GM23248 (cell line): Measurements from ENCODE around the gene KCNK5. TPM values are rescaled to one million over a fixed set of nuclear protein-coding genes. Genes with fewer than 3 reads are reported as not detected.

Experiments used
- DNase-seq: peaks from one replicate; pipeline ENCODE4 v3.0.0-alpha.2; 2015
- H2AFZ ChIP-seq: fragments of 200-600 bp; sonication (generic); 2 replicates; pipeline ENCODE4 v1.6.1; 2016; ENCODE audit warnings: antibody characterized with exemption
- H3F3A ChIP-seq: fragments of 200-600 bp; sonication (generic); 2 replicates; pipeline ENCODE4 v1.6.1; 2016; ENCODE audit warnings: mild to moderate bottlenecking, antibody characterized with exemption, mixed run types; ENCODE audit not compliant: insufficient read depth
- H3K27ac ChIP-seq: fragments of 200-600 bp; sonication (generic); 2 replicates; pipeline ENCODE4 v1.5.1; 2016; ENCODE audit warnings: mild to moderate bottlenecking
- H3K27me3 ChIP-seq: fragments of 200-600 bp; sonication (generic); replicated peaks from 2 replicates; pipeline ENCODE4 v1.6.1; 2016; ENCODE audit warnings: mild to moderate bottlenecking; ENCODE audit not compliant: insufficient read depth
- H3K36me3 ChIP-seq: fragments of 200-600 bp; sonication (generic); 2 replicates; pipeline ENCODE4 v1.6.1; 2016; ENCODE audit warnings: low read depth, mild to moderate bottlenecking
- H3K4me1 ChIP-seq: fragments of 200-600 bp; sonication (generic); 2 replicates; pipeline ENCODE4 v1.6.1; 2016; ENCODE audit warnings: mild to moderate bottlenecking; ENCODE audit not compliant: insufficient read depth
- H3K4me2 ChIP-seq: fragments of 200-600 bp; sonication (generic); one replicate; pipeline ENCODE4 v1.6.1; 2016; ENCODE audit warnings: mild to moderate bottlenecking; ENCODE audit not compliant: unreplicated experiment
- H3K4me3 ChIP-seq: fragments of 200-600 bp; sonication (generic); 2 replicates; pipeline ENCODE4 v1.5.1; 2016; ENCODE audit warnings: mild to moderate bottlenecking
- H3K79me2 ChIP-seq: fragments of 200-600 bp; sonication (generic); 2 replicates; pipeline ENCODE4 v1.6.1; 2016; ENCODE audit warnings: mild to moderate bottlenecking; ENCODE audit not compliant: insufficient read depth
- H3K9ac ChIP-seq: fragments of 200-600 bp; sonication (generic); 2 replicates; pipeline ENCODE4 v1.6.1; 2016; ENCODE audit warnings: mild to moderate bottlenecking
- H3K9me2 ChIP-seq: fragments of 200-600 bp; sonication (generic); 2 replicates; pipeline ENCODE4 v1.6.1; 2016; ENCODE audit warnings: mixed run types, mild to moderate bottlenecking, moderate library complexity; ENCODE audit not compliant: insufficient read depth
- H3K9me3 ChIP-seq: fragments of 200-600 bp; sonication (generic); one replicate; pipeline ENCODE4 v1.6.1; 2017; ENCODE audit warnings: low read depth
- H4K20me1 ChIP-seq: fragments of 200-600 bp; sonication (generic); 2 replicates; pipeline ENCODE4 v1.6.0; 2016; ENCODE audit not compliant: insufficient read depth
- EZH2 ChIP-seq: fragments of 200-600 bp; sonication (generic); IDR thresholded peaks from 2 replicates; pipeline ENCODE4 v1.6.1; 2018; ENCODE audit warnings: antibody characterized with exemption, mild to moderate bottlenecking; ENCODE audit not compliant: insufficient read depth, poor library complexity, severe bottlenecking
- EZH2phosphoT487 ChIP-seq: fragments of 200-600 bp; sonication (generic); IDR thresholded peaks from 2 replicates; pipeline ENCODE4 v1.6.1; 2018; ENCODE audit warnings: antibody characterized with exemption, moderate library complexity, mild to moderate bottlenecking, low read depth; ENCODE audit not compliant: insufficient read depth
- WGBS, 2 experiments: methylation state at CpG; one replicate each; pipeline ENCODE4 v1.1.6; 2015 to 2017; ENCODE audit warnings: low lambda C conversion rate in 2 of 2, low coverage in 1 of 2; ENCODE audit errors: missing lambda C conversion rate in 2 of 2; 5-methylcytosine and 5-hydroxymethylcytosine counted together
- in situ Hi-C: fragments of 300-500 bp; cut with MboI; formaldehyde crosslinking; loops from 2 replicates; pipeline ENCODE4 v1.15.0; 2020
- polyA plus RNA-seq: library from polyadenylated mRNA; unstranded; fragments of >200 nt; fragmentation: Nextera tagmentation; extraction: Ambion mirVana; gene quantifications from 2 replicates; pipeline ENCODE4 v1.2.1, GENCODE V29; 2016
- total RNA-seq: library from RNA; depleted of rRNA; stranded (reverse); fragments of >200 nt; shearing (Covaris generic); gene quantifications from 2 replicates; pipeline ENCODE4 v1.2.3, GENCODE V29; 2014

Gene KCNK5
- total and polyA plus RNA-seq, 2 experiments from 2014 or later, result not detected

GRCh38 chr6:39214846-39215639 is 14.2 kb downstream of the KCNK5 start:
- H3K9me2 ChIP-seq, result no peaks in the 10 kb centered on the region
- no peaks in the 10 kb centered on the region for H4K20me1 ChIP-seq
- TF ChIP-seq EZH2phosphoT487, result no peak
- TF ChIP-seq EZH2, result no peak

GRCh38 chr6:39214120-39214813 is 15.0 kb downstream of the KCNK5 start:
- Histone ChIP-seq H4K20me1 (no peaks in the 10 kb centered on the region), H3K4me1 (no peaks in the 10 kb centered on the region), H3K27ac (no peak overlapping the region), H2AFZ (no peak overlapping the region), H3K9me2 (no peaks in the 10 kb centered on the region), H3K36me3 (no peaks in the 10 kb centered on the region), H3K9ac (no peak overlapping the region), H3K4me2 (no peak overlapping the region), H3K79me2 (no peaks in the 10 kb centered on the region), H3F3A (no peaks in the 10 kb centered on the region), H3K4me3 (no peak overlapping the region), H3K9me3 (no peaks in the 10 kb centered on the region), H3K27me3 (peaks cover 10% of the 10 kb centered on the region; the same call in 1 of the 2 replicates)
- no peak for TF ChIP-seq EZH2
- no peak for TF ChIP-seq EZH2phosphoT487
- in situ Hi-C loops, result no loop called here
- 52 to 55% methylated on average over 8 of the region's 8 CpGs for WGBS, 2 experiments
- DNase-seq, result no peak

More at GRCh38 chr6:39214846-39215639, 14.2 kb downstream of the KCNK5 start:
- H3K4me1 ChIP-seq, result no peaks in the 10 kb centered on the region
- H3K27me3 ChIP-seq, result peaks cover 10% of the 10 kb centered on the region; the same call in 1 of the 2 replicates
- 27 to 35% methylated on average over 10 of the region's 10 CpGs for WGBS, 2 experiments
- no peak overlapping the region for H3K4me2 ChIP-seq
- no peak overlapping the region for H3K9ac ChIP-seq
- H3K9me3 ChIP-seq, result no peaks in the 10 kb centered on the region
- H3F3A ChIP-seq, result no peaks in the 10 kb centered on the region
- DNase-seq, result no peak
- no peak overlapping the region for H3K27ac ChIP-seq
- H3K79me2 ChIP-seq, result no peaks in the 10 kb centered on the region
- no peak overlapping the region for H3K4me3 ChIP-seq
- H3K36me3 ChIP-seq, result no peaks in the 10 kb centered on the region
- H2AFZ ChIP-seq, result no peak overlapping the region
- in situ Hi-C loops, result no loop called here

- Histone ChIP-seq H3K9me3 (no peaks in the 10 kb centered on the region), H3K4me3 (no peak overlapping the region), H3K27me3 (peaks cover 10% of the 10 kb centered on the region; the same call in 1 of the 2 replicates), H3K9me2 (no peaks in the 10 kb centered on the region), H4K20me1 (no peaks in the 10 kb centered on the region), H2AFZ (no peak overlapping the region), H3K4me2 (no peak overlapping the region), H3K9ac (no peak overlapping the region), H3K79me2 (no peaks in the 10 kb centered on the region), H3K36me3 (no peaks in the 10 kb centered on the region), H3K4me1 (no peaks in the 10 kb centered on the region), H3F3A (no peaks in the 10 kb centered on the region), H3K27ac (no peak overlapping the region)
- in situ Hi-C loops, result no loop called here
- WGBS, 2 experiments, result 66 to 72% methylated on average over 8 of the region's 8 CpGs
- TF ChIP-seq EZH2, result no peak
- no peak for DNase-seq
Observed at GRCh38 chr6:39213195-39213920, 15.9 kb downstream of the KCNK5 start.

- TF ChIP-seq EZH2, result no peak
- Histone ChIP-seq H4K20me1 (no peaks in the 10 kb centered on the region), H3K36me3 (no peaks in the 10 kb centered on the region), H3K4me3 (no peak overlapping the region), H3K79me2 (no peaks in the 10 kb centered on the region), H3K4me1 (no peaks in the 10 kb centered on the region), H3K27ac (no peak overlapping the region), H3K9me3 (no peaks in the 10 kb centered on the region), H3K9ac (no peak overlapping the region), H3K9me2 (no peaks in the 10 kb centered on the region), H2AFZ (no peak overlapping the region), H3F3A (no peaks in the 10 kb centered on the region), H3K27me3 (peaks cover 10% of the 10 kb centered on the region; the same call in 1 of the 2 replicates), H3K4me2 (no peak overlapping the region)
- in situ Hi-C loops, result no loop called here
- 23 to 41% methylated on average over 10 of the region's 10 CpGs for WGBS, 2 experiments
- DNase-seq, result no peak
Observed at GRCh38 chr6:39211183-39211582, 18.1 kb downstream of the KCNK5 start.
